ENCODE measurements around the gene HOXB2.

- TF ChIP-seq CTCF (IDR thresholded peaks at IDR 0.05; ENCODE audit: low read length) (no peak), EZH2 (IDR thresholded peaks at IDR 0.05; ENCODE audit: borderline replicate concordance, low read length) (no peak)
Measured at GRCh38 chr17:48549914-48550501, 5.1 kb upstream of the HOXB2 start.
